HUES48 (cell line): Measurements from ENCODE around the gene PLCB1.

ENCODE experiments used
- H3K27ac ChIP-seq: one replicate; pipeline ENCODE4 v1.7.0; 2013; ENCODE audit warnings: low read depth, low read length, inconsistent platforms
- H3K27me3 ChIP-seq: 2 replicates; pipeline ENCODE4 v1.6.1; 2013; ENCODE audit warnings: mild to moderate bottlenecking, low read length; ENCODE audit not compliant: control insufficient read depth, insufficient read depth
- H3K36me3 ChIP-seq: 2 replicates; pipeline ENCODE4 v1.6.1; 2013; ENCODE audit warnings: low read length; ENCODE audit not compliant: control insufficient read depth, insufficient read depth
- H3K4me1 ChIP-seq: 2 replicates; pipeline ENCODE4 v1.6.1; 2013; ENCODE audit warnings: mild to moderate bottlenecking, low read length; ENCODE audit not compliant: control insufficient read depth, insufficient read depth
- H3K4me3 ChIP-seq: 2 replicates; pipeline ENCODE4 v1.5.1; 2013; ENCODE audit warnings: mild to moderate bottlenecking, low read depth, low read length
- H3K9ac ChIP-seq: 2 replicates; pipeline ENCODE4 v1.6.1; 2013; ENCODE audit warnings: mild to moderate bottlenecking, low read depth, low read length, moderate library complexity
- H3K9me3 ChIP-seq: 2 replicates; pipeline ENCODE4 v1.6.1; 2013; ENCODE audit warnings: low read length; ENCODE audit not compliant: control insufficient read depth, insufficient read depth

Gene PLCB1

GRCh38 chr20:8547035-8547650 lies 415.1 kb downstream of the PLCB1 start:
- no peak overlapping the region for H3K27ac ChIP-seq
- no peak overlapping the region for H3K9ac ChIP-seq
- H3K9me3 ChIP-seq: no peaks in the 10 kb centered on the region
- H3K27me3 ChIP-seq: no peaks in the 10 kb centered on the region
- H3K36me3 ChIP-seq: no peaks in the 10 kb centered on the region
- no peak overlapping the region for H3K4me3 ChIP-seq
- no peaks in the 10 kb centered on the region for H3K4me1 ChIP-seq

- Histone ChIP-seq H3K27me3 (no peaks in the 10 kb centered on the region), H3K36me3 (no peaks in the 10 kb centered on the region), H3K4me1 (no peaks in the 10 kb centered on the region), H3K9me3 (no peaks in the 10 kb centered on the region), H3K4me3 (no peak overlapping the region), H3K9ac (no peak overlapping the region), H3K27ac (no peak overlapping the region)
These were observed 416.0 kb downstream of the PLCB1 start for GRCh38 chr20:8547968-8548588.

DNA sequence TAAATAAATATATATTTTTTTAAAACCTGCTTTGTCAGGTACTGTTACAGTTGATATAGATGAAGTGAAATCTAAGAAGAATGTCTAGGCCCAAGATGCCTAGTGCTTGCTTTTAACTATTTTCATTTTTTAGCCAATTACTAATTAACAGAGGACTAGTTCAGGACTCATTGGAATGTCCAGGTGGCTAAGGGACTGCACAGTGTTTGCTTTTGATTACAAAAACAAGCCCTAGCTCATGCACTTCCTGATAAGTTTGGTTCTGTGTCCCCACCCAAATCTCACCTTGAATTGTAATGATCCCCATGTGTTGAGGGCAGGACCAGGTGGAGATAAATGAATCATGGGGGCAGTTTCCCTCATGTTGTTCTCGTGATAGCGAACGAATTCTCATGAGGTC lies 417.1 kb downstream of the PLCB1 start:
- Histone ChIP-seq H3K27me3 (no peaks in the 10 kb centered on the region), H3K9me3 (no peaks in the 10 kb centered on the region), H3K9ac (no peak overlapping the region), H3K4me3 (no peak overlapping the region), H3K27ac (no peak overlapping the region), H3K36me3 (no peaks in the 10 kb centered on the region), H3K4me1 (no peaks in the 10 kb centered on the region)

GRCh38 chr20:8557711-8558110 lies 425.6 kb downstream of the PLCB1 start:
- Histone ChIP-seq H3K4me1 (no peaks in the 10 kb centered on the region), H3K27ac (no peak overlapping the region), H3K4me3 (no peak overlapping the region), H3K36me3 (no peaks in the 10 kb centered on the region), H3K9me3 (peaks cover 10% of the 10 kb centered on the region), H3K9ac (no peak overlapping the region), H3K27me3 (no peaks in the 10 kb centered on the region)

DNA sequence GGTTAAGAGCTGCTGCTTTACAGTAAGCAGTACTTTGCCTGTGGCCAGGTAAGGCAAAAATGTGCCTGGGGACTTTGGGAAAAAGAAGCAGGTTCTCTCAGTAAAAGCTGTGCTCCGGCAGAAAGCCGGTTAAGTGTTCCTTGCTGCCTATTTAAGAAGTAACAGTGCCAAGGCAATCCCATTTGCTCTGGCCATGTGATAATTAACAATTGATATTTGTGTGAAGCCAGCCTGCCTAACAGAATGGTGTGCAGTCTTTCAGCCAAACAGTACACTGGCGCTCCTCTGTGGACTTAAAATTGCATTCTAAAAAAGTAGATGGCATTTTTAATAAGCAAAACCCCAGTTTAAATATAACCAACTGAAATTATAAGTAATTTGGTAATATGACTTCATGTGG lies 430.3 kb downstream of the PLCB1 start:
- no peak overlapping the region for H3K9ac ChIP-seq
- no peaks in the 10 kb centered on the region for H3K4me1 ChIP-seq
- no peak overlapping the region for H3K4me3 ChIP-seq
- H3K9me3 ChIP-seq: no peaks in the 10 kb centered on the region; the same call in 1 of the 2 replicates
- H3K36me3 ChIP-seq: no peaks in the 10 kb centered on the region
- no peak overlapping the region for H3K27ac ChIP-seq
- H3K27me3 ChIP-seq: no peaks in the 10 kb centered on the region

GRCh38 chr20:8568075-8568474 lies 436.0 kb downstream of the PLCB1 start:
- Histone ChIP-seq H3K4me1 (no peaks in the 10 kb centered on the region), H3K9ac (no peak overlapping the region), H3K27ac (no peak overlapping the region), H3K27me3 (no peaks in the 10 kb centered on the region), H3K9me3 (no peaks in the 10 kb centered on the region), H3K4me3 (no peak overlapping the region), H3K36me3 (no peaks in the 10 kb centered on the region)

DNA sequence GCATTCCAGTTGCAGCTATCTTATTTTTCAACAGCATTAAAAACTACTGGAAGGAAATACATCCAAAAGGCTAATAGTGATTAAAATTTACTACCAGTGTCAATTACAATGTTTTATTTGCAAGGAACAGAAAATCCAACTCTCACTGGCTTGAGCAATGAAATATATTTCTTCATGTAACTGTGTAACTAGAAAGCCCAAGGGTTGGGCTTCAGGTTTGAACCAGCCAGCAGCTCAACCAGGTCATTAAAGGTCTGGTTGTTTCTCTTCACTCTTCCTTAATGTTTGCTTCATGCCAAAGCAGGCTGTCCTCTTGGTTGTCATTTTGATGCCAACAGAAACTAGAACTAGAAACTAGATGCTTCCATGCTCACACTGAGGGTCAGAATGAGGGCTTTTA lies 437.7 kb downstream of the PLCB1 start:
- H3K9ac ChIP-seq: no peak overlapping the region
- H3K27ac ChIP-seq: no peak overlapping the region
- no peaks in the 10 kb centered on the region for H3K27me3 ChIP-seq
- H3K4me3 ChIP-seq: no peak overlapping the region
- no peaks in the 10 kb centered on the region for H3K9me3 ChIP-seq
- no peaks in the 10 kb centered on the region for H3K36me3 ChIP-seq
- no peaks in the 10 kb centered on the region for H3K4me1 ChIP-seq

GRCh38 chr20:8571611-8572010 lies 439.5 kb downstream of the PLCB1 start:
- Histone ChIP-seq H3K4me3 (no peak overlapping the region), H3K27ac (no peak overlapping the region), H3K36me3 (no peaks in the 10 kb centered on the region), H3K9ac (no peak overlapping the region), H3K9me3 (no peaks in the 10 kb centered on the region), H3K27me3 (no peaks in the 10 kb centered on the region), H3K4me1 (peaks cover 8% of the 10 kb centered on the region; the same call in 1 of the 2 replicates)

DNA sequence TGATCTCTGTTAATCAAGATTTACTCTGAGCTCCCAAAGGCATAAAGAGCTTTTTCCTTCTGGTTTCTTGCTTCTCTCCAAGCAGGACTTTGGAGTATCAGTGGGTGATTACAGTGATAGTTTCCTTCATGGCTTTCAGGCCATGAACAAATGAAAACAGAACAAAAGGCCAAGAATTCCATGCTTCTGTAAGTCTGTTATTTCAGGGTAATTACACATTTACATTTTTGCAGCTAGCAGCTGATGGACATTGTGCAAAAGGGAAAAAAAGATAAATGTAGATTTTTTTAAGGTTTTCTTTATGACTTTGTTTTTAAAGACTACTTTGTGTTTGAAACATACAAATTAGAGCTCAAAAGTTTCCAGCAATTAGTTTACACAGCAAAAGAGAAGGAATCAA lies 441.6 kb downstream of the PLCB1 start:
- H3K4me1 ChIP-seq: peaks cover 8% of the 10 kb centered on the region; the same call in 1 of the 2 replicates
- no peaks in the 10 kb centered on the region for H3K27me3 ChIP-seq
- no peak overlapping the region for H3K9ac ChIP-seq
- H3K27ac ChIP-seq: no peak overlapping the region
- H3K4me3 ChIP-seq: no peak overlapping the region
- H3K36me3 ChIP-seq: no peaks in the 10 kb centered on the region
- H3K9me3 ChIP-seq: no peaks in the 10 kb centered on the region

DNA sequence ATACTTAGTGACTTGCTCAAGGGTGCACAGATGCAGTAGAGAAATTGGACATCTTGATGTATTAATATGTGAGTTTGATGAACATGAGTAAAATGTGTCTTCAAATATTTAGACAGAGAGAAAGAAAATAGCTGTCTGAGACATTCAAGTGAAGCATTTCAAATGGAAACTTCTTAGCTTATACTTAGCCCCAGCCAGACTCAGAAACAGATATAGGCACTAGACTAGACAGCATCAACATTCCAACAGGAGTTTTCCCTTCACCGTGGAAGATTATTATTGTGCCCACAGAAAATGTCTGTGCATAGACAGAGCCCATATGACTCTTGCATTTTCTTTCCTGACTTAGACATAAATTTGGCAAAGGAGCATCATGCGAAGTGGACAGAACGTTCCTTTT lies 443.0 kb downstream of the PLCB1 start:
- H3K27ac ChIP-seq: no peak overlapping the region
- H3K4me1 ChIP-seq: peaks cover 8% of the 10 kb centered on the region; the same call in 1 of the 2 replicates
- H3K9ac ChIP-seq: no peak overlapping the region
- no peak overlapping the region for H3K4me3 ChIP-seq
- no peaks in the 10 kb centered on the region for H3K36me3 ChIP-seq
- no peaks in the 10 kb centered on the region for H3K9me3 ChIP-seq
- H3K27me3 ChIP-seq: no peaks in the 10 kb centered on the region

- H3K36me3 ChIP-seq: no peaks in the 10 kb centered on the region
- no peaks in the 10 kb centered on the region for H3K9me3 ChIP-seq
- H3K4me3 ChIP-seq: no peak overlapping the region
- no peak overlapping the region for H3K9ac ChIP-seq
- peaks cover 8% of the 10 kb centered on the region; the same call in 1 of the 2 replicates for H3K4me1 ChIP-seq
- H3K27ac ChIP-seq: no peak overlapping the region
- H3K27me3 ChIP-seq: no peaks in the 10 kb centered on the region
These were observed 446.2 kb downstream of the PLCB1 start for GRCh38 chr20:8578161-8578865.
